HCT116 (cell line): Measurements from ENCODE around the gene PRDM1.
A peak's percentile ranks its signal among the peaks of the same experiment; 100 is the strongest.

Experiments
- RAD21 ChIP-seq: IDR thresholded peaks from 2 replicates; pipeline ENCODE4 v1.6.1; 2012; ENCODE audit warnings: low read depth, mild to moderate bottlenecking
- SIN3A ChIP-seq: IDR thresholded peaks from 2 replicates; pipeline ENCODE4 v1.6.1; 2012; ENCODE audit warnings: low read depth
- ZNF274 ChIP-seq: fragments of 200-500 bp; sonication (Bioruptor generic); IDR thresholded peaks from 2 replicates; pipeline ENCODE4 v1.6.1; 2014; ENCODE audit warnings: mild to moderate bottlenecking, low read depth, low read length, inconsistent platforms
- TF ChIP-seq, protein P1 (sequence below): IDR thresholded peaks from 2 replicates; pipeline ENCODE4 v1.6.1; 2012
- TF ChIP-seq, protein P2 (sequence below): IDR thresholded peaks from 2 replicates; pipeline ENCODE4 v1.6.1; 2012; ENCODE audit warnings: low read depth
- TF ChIP-seq, protein P3 (sequence below), 3 experiments: fragments of 200-600 bp in 1 of 3; sonication (generic) in 1 of 3; IDR thresholded peaks in 2 of 3; conservative IDR thresholded peaks in 1 of 3; 2 replicates each; pipeline ENCODE4 v1.5.1; 2012 to 2017; ENCODE audit warnings: low read depth in 2 of 3, low read length in 2 of 3, antibody characterized with exemption in 1 of 3, borderline replicate concordance in 1 of 3, control low read depth in 1 of 3, mild to moderate bottlenecking in 1 of 3, mixed read lengths in 1 of 3, mixed run types in 1 of 3, moderate library complexity in 1 of 3; ENCODE audit not compliant: insufficient read depth in 1 of 3
- TF ChIP-seq, protein P4 (sequence below): IDR thresholded peaks from 2 replicates; pipeline ENCODE4 v1.6.1; 2012

DNA sequence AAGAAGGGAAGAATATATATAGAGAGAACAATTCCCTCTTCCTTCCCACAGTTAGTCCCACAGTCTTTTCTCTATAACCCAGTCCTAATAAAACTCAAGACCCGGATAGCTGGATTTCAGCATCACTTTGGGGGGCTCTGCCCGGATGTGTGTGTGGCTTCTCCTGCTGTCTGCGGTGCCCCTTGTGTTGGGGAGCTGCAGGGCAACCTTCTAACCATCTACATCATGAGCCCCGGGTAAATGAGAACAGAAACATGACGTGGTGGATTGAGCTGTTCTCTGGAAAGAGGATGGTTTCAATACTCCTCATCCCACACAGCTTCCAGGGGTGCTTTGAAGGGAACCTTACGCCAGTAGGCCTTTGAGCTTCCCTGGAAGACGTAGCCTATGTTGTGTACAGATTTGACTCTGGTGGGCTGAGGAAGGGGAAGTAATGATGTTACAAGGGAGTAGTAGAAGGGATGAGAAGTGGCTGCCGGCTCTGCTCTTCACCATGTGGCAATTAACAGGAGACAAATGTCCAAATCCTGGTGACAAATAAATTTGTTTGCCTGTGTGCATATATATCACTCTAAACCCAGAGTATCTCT is 13.5 kb upstream of the PRDM1 start:
- TF ChIP-seq, protein P1, sequence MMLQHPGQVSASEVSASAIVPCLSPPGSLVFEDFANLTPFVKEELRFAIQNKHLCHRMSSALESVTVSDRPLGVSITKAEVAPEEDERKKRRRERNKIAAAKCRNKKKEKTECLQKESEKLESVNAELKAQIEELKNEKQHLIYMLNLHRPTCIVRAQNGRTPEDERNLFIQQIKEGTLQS, result no peak
- TF ChIP-seq, protein P2, sequence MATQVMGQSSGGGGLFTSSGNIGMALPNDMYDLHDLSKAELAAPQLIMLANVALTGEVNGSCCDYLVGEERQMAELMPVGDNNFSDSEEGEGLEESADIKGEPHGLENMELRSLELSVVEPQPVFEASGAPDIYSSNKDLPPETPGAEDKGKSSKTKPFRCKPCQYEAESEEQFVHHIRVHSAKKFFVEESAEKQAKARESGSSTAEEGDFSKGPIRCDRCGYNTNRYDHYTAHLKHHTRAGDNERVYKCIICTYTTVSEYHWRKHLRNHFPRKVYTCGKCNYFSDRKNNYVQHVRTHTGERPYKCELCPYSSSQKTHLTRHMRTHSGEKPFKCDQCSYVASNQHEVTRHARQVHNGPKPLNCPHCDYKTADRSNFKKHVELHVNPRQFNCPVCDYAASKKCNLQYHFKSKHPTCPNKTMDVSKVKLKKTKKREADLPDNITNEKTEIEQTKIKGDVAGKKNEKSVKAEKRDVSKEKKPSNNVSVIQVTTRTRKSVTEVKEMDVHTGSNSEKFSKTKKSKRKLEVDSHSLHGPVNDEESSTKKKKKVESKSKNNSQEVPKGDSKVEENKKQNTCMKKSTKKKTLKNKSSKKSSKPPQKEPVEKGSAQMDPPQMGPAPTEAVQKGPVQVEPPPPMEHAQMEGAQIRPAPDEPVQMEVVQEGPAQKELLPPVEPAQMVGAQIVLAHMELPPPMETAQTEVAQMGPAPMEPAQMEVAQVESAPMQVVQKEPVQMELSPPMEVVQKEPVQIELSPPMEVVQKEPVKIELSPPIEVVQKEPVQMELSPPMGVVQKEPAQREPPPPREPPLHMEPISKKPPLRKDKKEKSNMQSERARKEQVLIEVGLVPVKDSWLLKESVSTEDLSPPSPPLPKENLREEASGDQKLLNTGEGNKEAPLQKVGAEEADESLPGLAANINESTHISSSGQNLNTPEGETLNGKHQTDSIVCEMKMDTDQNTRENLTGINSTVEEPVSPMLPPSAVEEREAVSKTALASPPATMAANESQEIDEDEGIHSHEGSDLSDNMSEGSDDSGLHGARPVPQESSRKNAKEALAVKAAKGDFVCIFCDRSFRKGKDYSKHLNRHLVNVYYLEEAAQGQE, result no peak
- TF ChIP-seq SIN3A (no peak), RAD21 (no peak), ZNF274 (no peak)
- TF ChIP-seq, protein P3, sequence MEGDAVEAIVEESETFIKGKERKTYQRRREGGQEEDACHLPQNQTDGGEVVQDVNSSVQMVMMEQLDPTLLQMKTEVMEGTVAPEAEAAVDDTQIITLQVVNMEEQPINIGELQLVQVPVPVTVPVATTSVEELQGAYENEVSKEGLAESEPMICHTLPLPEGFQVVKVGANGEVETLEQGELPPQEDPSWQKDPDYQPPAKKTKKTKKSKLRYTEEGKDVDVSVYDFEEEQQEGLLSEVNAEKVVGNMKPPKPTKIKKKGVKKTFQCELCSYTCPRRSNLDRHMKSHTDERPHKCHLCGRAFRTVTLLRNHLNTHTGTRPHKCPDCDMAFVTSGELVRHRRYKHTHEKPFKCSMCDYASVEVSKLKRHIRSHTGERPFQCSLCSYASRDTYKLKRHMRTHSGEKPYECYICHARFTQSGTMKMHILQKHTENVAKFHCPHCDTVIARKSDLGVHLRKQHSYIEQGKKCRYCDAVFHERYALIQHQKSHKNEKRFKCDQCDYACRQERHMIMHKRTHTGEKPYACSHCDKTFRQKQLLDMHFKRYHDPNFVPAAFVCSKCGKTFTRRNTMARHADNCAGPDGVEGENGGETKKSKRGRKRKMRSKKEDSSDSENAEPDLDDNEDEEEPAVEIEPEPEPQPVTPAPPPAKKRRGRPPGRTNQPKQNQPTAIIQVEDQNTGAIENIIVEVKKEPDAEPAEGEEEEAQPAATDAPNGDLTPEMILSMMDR (IDR thresholded peaks at IDR 0.05 in 2 of 3, conservative IDR thresholded peaks at IDR 0.05 in 1 of 3; ENCODE audit: borderline replicate concordance in 1 of 3, insufficient read depth in 1 of 3, low read depth in 2 of 3, low read length in 2 of 3), result peak in 1 of 3 experiments; percentile 5; a peak in 1 of 6 replicates
- TF ChIP-seq, protein P4, sequence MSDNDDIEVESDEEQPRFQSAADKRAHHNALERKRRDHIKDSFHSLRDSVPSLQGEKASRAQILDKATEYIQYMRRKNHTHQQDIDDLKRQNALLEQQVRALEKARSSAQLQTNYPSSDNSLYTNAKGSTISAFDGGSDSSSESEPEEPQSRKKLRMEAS, result no peak
